Smooth muscle cell (in vitro differentiated cells): Measurements from ENCODE around the gene PKHD1. TPM values are rescaled to one million over a fixed set of nuclear protein-coding genes. Genes with fewer than 3 reads are reported as not detected.

Experiments
- DNase-seq: peaks from one replicate; lab custom pipeline; 2025; ENCODE audit not compliant: unreplicated experiment; lab: John Stamatoyannopoulos, UW
- H2AFZ ChIP-seq: fragments of 200-600 bp; sonication (generic); 2 replicates; pipeline ENCODE4 v1.6.0; 2016; ENCODE audit warnings: antibody characterized with exemption, low read depth, mild to moderate bottlenecking
- H3F3A ChIP-seq: fragments of 200-600 bp; sonication (generic); 2 replicates; pipeline ENCODE4 v1.6.0; 2017; ENCODE audit warnings: antibody characterized with exemption, low read depth
- H3K27ac ChIP-seq: fragments of 200-600 bp; sonication (generic); 2 replicates; pipeline ENCODE4 v1.5.1; 2016; ENCODE audit warnings: low read depth, mild to moderate bottlenecking
- H3K27me3 ChIP-seq: fragments of 200-600 bp; sonication (generic); 2 replicates; pipeline ENCODE4 v1.6.1; 2016; ENCODE audit warnings: low read depth, mild to moderate bottlenecking
- H3K36me3 ChIP-seq: fragments of 200-600 bp; sonication (generic); 2 replicates; pipeline ENCODE4 v1.5.1; 2016; ENCODE audit warnings: low read depth
- H3K4me1 ChIP-seq: fragments of 200-600 bp; sonication (generic); 2 replicates; pipeline ENCODE4 v1.5.1; 2016; ENCODE audit warnings: low read depth
- H3K4me2 ChIP-seq: fragments of 200-600 bp; sonication (generic); 2 replicates; pipeline ENCODE4 v1.6.0; 2016; ENCODE audit warnings: mild to moderate bottlenecking
- H3K4me3 ChIP-seq: fragments of 200-600 bp; sonication (generic); 2 replicates; pipeline ENCODE4 v1.5.1; 2016; ENCODE audit warnings: mild to moderate bottlenecking
- H3K79me2 ChIP-seq: fragments of 200-600 bp; sonication (generic); 2 replicates; pipeline ENCODE4 v1.6.0; 2016; ENCODE audit warnings: low read depth, mild to moderate bottlenecking
- H3K9ac ChIP-seq: fragments of 200-600 bp; sonication (generic); 2 replicates; pipeline ENCODE4 v1.6.0; 2016; ENCODE audit warnings: low read depth
- H3K9me3 ChIP-seq: fragments of 200-600 bp; sonication (generic); replicated peaks from 2 replicates; pipeline ENCODE4 v1.5.1; 2016; ENCODE audit warnings: low read depth
- H4K20me1 ChIP-seq: fragments of 200-600 bp; sonication (generic); 2 replicates; pipeline ENCODE4 v1.6.0; 2016; ENCODE audit warnings: low read depth
- WGBS: methylation state at CpG from one replicate; pipeline ENCODE4 v1.1.7; 2016; ENCODE audit warnings: low lambda C conversion rate; 5-methylcytosine and 5-hydroxymethylcytosine counted together
- polyA plus RNA-seq: library from polyadenylated mRNA; unstranded; fragments of >200 nt; fragmentation: Nextera tagmentation; extraction: Ambion mirVana; gene quantifications from 2 replicates; pipeline ENCODE4 v1.2.1, GENCODE V29; 2016
- total RNA-seq: library from RNA; depleted of rRNA; stranded (reverse); fragments of >200 nt; gene quantifications from 2 replicates; pipeline ENCODE4 v1.2.3, GENCODE V29; 2014
- TF ChIP-seq, protein P1 (sequence below): fragments of 200-600 bp; sonication (generic); IDR thresholded peaks from 2 replicates; pipeline ENCODE4 v1.5.1; 2017; ENCODE audit warnings: borderline replicate concordance, mild to moderate bottlenecking, antibody characterized with exemption; ENCODE audit not compliant: insufficient read depth, poor library complexity, severe bottlenecking

PKHD1 gene
- total and polyA plus RNA-seq, 2 experiments from 2014 or later, result not detected

DNA sequence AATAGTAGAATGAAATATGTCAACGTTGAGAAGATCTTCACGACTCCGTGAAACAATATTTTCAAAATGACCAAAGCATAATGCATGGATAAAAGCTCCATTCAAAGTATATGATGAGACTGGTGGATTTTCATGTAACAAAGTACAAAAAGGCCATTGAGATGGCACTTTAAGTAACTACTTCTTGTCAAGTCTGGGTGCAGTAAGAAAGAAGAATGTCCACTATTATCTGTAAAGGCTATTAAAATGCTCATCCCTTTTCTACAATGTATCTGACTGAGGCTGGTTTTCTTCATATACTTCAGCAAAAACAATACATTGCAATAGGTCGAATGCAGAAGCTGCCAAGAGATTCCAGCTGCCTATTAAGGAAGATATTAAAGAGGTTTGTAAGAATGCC, 457.4 kb downstream of the PKHD1 start:
- H3F3A ChIP-seq, result no peaks in the 10 kb centered on the region
- 83% methylated on average over 4 of the region's 4 CpGs for WGBS
- no peak overlapping the region for H2AFZ ChIP-seq
- H4K20me1 ChIP-seq, result no peaks in the 10 kb centered on the region
- H3K4me2 ChIP-seq, result no peak overlapping the region
- H3K27ac ChIP-seq, result no peak overlapping the region
- H3K9ac ChIP-seq, result no peak overlapping the region
- no peaks in the 10 kb centered on the region for H3K36me3 ChIP-seq
- no peaks in the 10 kb centered on the region for H3K27me3 ChIP-seq
- H3K79me2 ChIP-seq, result no peaks in the 10 kb centered on the region
- no peaks in the 10 kb centered on the region for H3K9me3 ChIP-seq
- DNase-seq, result no peak
- TF ChIP-seq, protein P1, sequence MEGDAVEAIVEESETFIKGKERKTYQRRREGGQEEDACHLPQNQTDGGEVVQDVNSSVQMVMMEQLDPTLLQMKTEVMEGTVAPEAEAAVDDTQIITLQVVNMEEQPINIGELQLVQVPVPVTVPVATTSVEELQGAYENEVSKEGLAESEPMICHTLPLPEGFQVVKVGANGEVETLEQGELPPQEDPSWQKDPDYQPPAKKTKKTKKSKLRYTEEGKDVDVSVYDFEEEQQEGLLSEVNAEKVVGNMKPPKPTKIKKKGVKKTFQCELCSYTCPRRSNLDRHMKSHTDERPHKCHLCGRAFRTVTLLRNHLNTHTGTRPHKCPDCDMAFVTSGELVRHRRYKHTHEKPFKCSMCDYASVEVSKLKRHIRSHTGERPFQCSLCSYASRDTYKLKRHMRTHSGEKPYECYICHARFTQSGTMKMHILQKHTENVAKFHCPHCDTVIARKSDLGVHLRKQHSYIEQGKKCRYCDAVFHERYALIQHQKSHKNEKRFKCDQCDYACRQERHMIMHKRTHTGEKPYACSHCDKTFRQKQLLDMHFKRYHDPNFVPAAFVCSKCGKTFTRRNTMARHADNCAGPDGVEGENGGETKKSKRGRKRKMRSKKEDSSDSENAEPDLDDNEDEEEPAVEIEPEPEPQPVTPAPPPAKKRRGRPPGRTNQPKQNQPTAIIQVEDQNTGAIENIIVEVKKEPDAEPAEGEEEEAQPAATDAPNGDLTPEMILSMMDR, result no peak
- no peak overlapping the region for H3K4me3 ChIP-seq
- H3K4me1 ChIP-seq, result no peaks in the 10 kb centered on the region

DNA sequence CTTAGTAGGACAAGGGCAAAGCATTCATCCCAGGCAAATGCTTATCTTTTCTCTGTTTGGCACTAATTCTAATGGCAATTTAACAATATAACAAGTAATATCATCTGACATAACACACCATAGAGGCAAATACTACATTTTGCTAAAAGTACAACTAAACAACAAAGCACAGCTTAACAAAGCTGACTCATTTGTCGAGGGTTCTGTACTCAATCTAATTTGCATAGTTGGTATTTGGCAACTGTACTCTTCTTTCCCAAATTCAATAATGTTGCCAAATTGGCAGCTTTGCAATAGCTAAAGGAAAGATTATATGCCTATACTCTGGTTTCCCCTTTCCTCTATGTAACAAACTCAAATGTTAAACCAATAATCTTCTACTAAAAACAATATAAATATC, 461.0 kb downstream of the PKHD1 start:
- H3K4me3 ChIP-seq, result no peak overlapping the region
- TF ChIP-seq, protein P1, result no peak
- H2AFZ ChIP-seq, result no peak overlapping the region
- 57% methylated on average over 1 of the region's 1 CpG for WGBS
- DNase-seq, result no peak
- H3K79me2 ChIP-seq, result no peaks in the 10 kb centered on the region
- no peak overlapping the region for H3K9ac ChIP-seq
- H3K9me3 ChIP-seq, result no peaks in the 10 kb centered on the region
- H3K4me2 ChIP-seq, result no peak overlapping the region
- no peaks in the 10 kb centered on the region for H3K36me3 ChIP-seq
- H3K27me3 ChIP-seq, result no peaks in the 10 kb centered on the region
- no peaks in the 10 kb centered on the region for H3F3A ChIP-seq
- no peaks in the 10 kb centered on the region for H4K20me1 ChIP-seq
- H3K4me1 ChIP-seq, result no peaks in the 10 kb centered on the region
- no peak overlapping the region for H3K27ac ChIP-seq

DNA sequence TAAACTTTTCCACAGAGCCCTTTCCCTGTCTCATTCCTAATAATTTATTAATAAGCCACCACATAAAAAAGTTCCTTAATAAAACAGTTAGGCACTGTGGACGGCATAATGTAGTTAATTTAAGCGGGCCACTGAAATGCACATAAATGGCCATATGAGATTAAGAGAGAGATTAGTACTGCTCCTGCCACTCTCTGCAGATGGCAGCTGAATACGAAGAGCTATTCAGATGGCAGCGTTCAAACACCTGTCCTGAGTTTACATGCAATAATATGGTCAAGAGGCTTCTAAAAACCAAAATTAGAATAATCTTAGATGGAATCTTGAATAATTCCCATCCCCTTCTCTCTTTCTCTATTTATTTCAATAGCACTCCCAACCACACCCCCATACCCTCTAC, 461.8 kb downstream of the PKHD1 start:
- WGBS, result 92% methylated on average over 4 of the region's 4 CpGs
- Histone ChIP-seq H3K9me3 (no peaks in the 10 kb centered on the region), H3F3A (no peaks in the 10 kb centered on the region), H3K36me3 (no peaks in the 10 kb centered on the region), H3K4me2 (no peak overlapping the region), H3K79me2 (no peaks in the 10 kb centered on the region), H4K20me1 (no peaks in the 10 kb centered on the region), H3K4me3 (no peak overlapping the region), H3K27ac (no peak overlapping the region), H3K9ac (no peak overlapping the region), H3K4me1 (no peaks in the 10 kb centered on the region), H3K27me3 (no peaks in the 10 kb centered on the region), H2AFZ (no peak overlapping the region)
- TF ChIP-seq, protein P1, result no peak
- DNase-seq, result no peak

DNA sequence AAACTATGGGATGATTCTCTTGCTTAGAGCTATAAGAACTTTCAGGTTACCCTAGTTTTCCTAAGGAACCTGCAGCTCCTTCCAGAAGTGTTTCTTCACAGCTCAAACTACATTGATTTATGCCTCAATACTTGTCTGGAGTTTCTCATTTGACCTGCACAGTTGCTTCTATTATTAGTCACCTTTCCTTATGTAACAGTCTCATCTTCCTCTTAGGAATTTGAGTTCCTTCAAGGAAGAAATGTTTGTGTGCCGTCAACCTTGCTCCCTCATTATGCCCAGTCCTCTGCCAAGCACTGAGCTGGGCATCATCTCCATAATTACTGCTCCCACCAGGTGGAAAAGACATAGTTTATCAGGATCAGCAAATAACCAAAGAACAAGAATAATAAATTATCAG, 466.4 kb downstream of the PKHD1 start:
- Histone ChIP-seq H3K9ac (no peak overlapping the region), H3K4me1 (no peaks in the 10 kb centered on the region), H3K9me3 (no peaks in the 10 kb centered on the region), H2AFZ (no peak overlapping the region), H3K36me3 (no peaks in the 10 kb centered on the region), H3F3A (no peaks in the 10 kb centered on the region), H3K4me3 (no peak overlapping the region), H3K27me3 (no peaks in the 10 kb centered on the region), H3K4me2 (no peak overlapping the region), H3K79me2 (no peaks in the 10 kb centered on the region), H3K27ac (no peak overlapping the region), H4K20me1 (no peaks in the 10 kb centered on the region)
- TF ChIP-seq, protein P1, result no peak
- DNase-seq, result no peak
- 83% methylated on average over 1 of the region's 1 CpG for WGBS
